ENCODE results near the gene TMEM163.

The TMEM163 gene

GRCh38 chr2:134549104-134549503, 169.7 kb downstream of the TMEM163 start:
- no peak overlapping the region for H3K4me3 ChIP-seq (ENCODE audit: low read depth, low read length)
- no peak for DNase-seq (ENCODE audit: low read depth, low spot score)
- in situ Hi-C loops (cut with HindIII; ENCODE audit: low sequenced_read_pairs): no loop called here
- TF ChIP-seq CTCF (IDR thresholded peaks at IDR 0.05; ENCODE audit: low read depth, low read length): no peak

- TF ChIP-seq CTCF (IDR thresholded peaks at IDR 0.05; ENCODE audit: low read depth, low read length): no peak
Observed at GRCh38 chr2:134540990-134541389, 177.8 kb downstream of the TMEM163 start.

GRCh38 chr2:134539981-134540380, 178.8 kb downstream of the TMEM163 start:
- no peak for TF ChIP-seq CTCF (IDR thresholded peaks at IDR 0.05; ENCODE audit: low read depth, low read length)
- H3K4me3 ChIP-seq (ENCODE audit: low read depth, low read length): no peak overlapping the region
- DNase-seq (ENCODE audit: low read depth, low spot score): no peak
- in situ Hi-C loops (cut with HindIII; ENCODE audit: low sequenced_read_pairs): no loop called here

More at GRCh38 chr2:134540990-134541389, 177.8 kb downstream of the TMEM163 start:
- in situ Hi-C loops (cut with HindIII; ENCODE audit: low sequenced_read_pairs): no loop called here
- DNase-seq (ENCODE audit: low read depth, low spot score): no peak
- H3K4me3 ChIP-seq (ENCODE audit: low read depth, low read length): no peak overlapping the region

GRCh38 chr2:134537702-134538101, 181.1 kb downstream of the TMEM163 start:
- no peak for TF ChIP-seq CTCF (IDR thresholded peaks at IDR 0.05; ENCODE audit: low read depth, low read length)
- in situ Hi-C loops (cut with HindIII; ENCODE audit: low sequenced_read_pairs): no loop called here
- DNase-seq (ENCODE audit: low read depth, low spot score): no peak
- no peak overlapping the region for H3K4me3 ChIP-seq (ENCODE audit: low read depth, low read length)

GRCh38 chr2:134537121-134537520, 181.7 kb downstream of the TMEM163 start:
- no peak for DNase-seq (ENCODE audit: low read depth, low spot score)
- H3K4me3 ChIP-seq (ENCODE audit: low read depth, low read length): no peak overlapping the region
- no peak for TF ChIP-seq CTCF (IDR thresholded peaks at IDR 0.05; ENCODE audit: low read depth, low read length)
- in situ Hi-C loops (cut with HindIII; ENCODE audit: low sequenced_read_pairs): no loop called here

GRCh38 chr2:134536296-134536695, 182.5 kb downstream of the TMEM163 start:
- no peak for DNase-seq (ENCODE audit: low read depth, low spot score)
- H3K4me3 ChIP-seq (ENCODE audit: low read depth, low read length): no peak overlapping the region
- in situ Hi-C loops (cut with HindIII; ENCODE audit: low sequenced_read_pairs): no loop called here
- no peak for TF ChIP-seq CTCF (IDR thresholded peaks at IDR 0.05; ENCODE audit: low read depth, low read length)

- H3K4me3 ChIP-seq (ENCODE audit: low read depth, low read length): no peak overlapping the region
- no peak for DNase-seq (ENCODE audit: low read depth, low spot score)
- in situ Hi-C loops (cut with HindIII; ENCODE audit: low sequenced_read_pairs): no loop called here
- TF ChIP-seq CTCF (IDR thresholded peaks at IDR 0.05; ENCODE audit: low read depth, low read length): no peak
Observed at GRCh38 chr2:134532537-134532936, 186.3 kb downstream of the TMEM163 start.
